ENCODE measurements around the gene GSTK1. TPM values are rescaled to one million over a fixed set of nuclear protein-coding genes. Genes with fewer than 3 reads are reported as not detected.
"Not testable (repeated sequence)": the region's sequence is repeated elsewhere in the genome, so short reads cannot be mapped to it uniquely, and the experiment has no call there.

GSTK1 gene
- polyA plus RNA-seq, 1 donor: 81.9 TPM

GRCh38 chr7:143279186-143280098 is 16.2 kb downstream of the GSTK1 start:
- DNase-seq: peak; percentile 67

GRCh38 chr7:143280160-143280559 is 16.9 kb downstream of the GSTK1 start:
- no peak for DNase-seq

GRCh38 chr7:143280566-143280965 is 17.3 kb downstream of the GSTK1 start:
- no peak for DNase-seq

- no peak for DNase-seq
Observed at GRCh38 chr7:143281529-143281928, 18.3 kb downstream of the GSTK1 start.

- DNase-seq: no peak
Observed at GRCh38 chr7:143282124-143282523, 18.9 kb downstream of the GSTK1 start.

GRCh38 chr7:143283381-143283780 is 20.1 kb downstream of the GSTK1 start:
- DNase-seq: no peak

GRCh38 chr7:143284591-143285469 is 21.6 kb downstream of the GSTK1 start, which contains the start of gene TMEM139:
Gene TMEM139, plus strand, starts transcription at chr7:143284958. Its CDS starts 1,000 bp downstream, at chr7:143285958.
- no peak for DNase-seq

GRCh38 chr7:143285470-143285778 is 22.2 kb downstream of the GSTK1 start:
- no peak for DNase-seq

GRCh38 chr7:143285806-143286521 is 22.7 kb downstream of the GSTK1 start:
- DNase-seq: no peak

GRCh38 chr7:143286522-143286890 is 23.3 kb downstream of the GSTK1 start:
- DNase-seq: no peak

GRCh38 chr7:143287339-143287934 is 24.2 kb downstream of the GSTK1 start:
- DNase-seq: no peak

GRCh38 chr7:143287935-143288826 is 24.9 kb downstream of the GSTK1 start, which contains the start of gene CASP2:
Gene CASP2, plus strand, starts transcription at chr7:143288351. Its CDS starts 105 bp downstream, at chr7:143288456.
- DNase-seq: peak; percentile 99

- no peak for DNase-seq
Observed at GRCh38 chr7:143288836-143289235, 25.6 kb downstream of the GSTK1 start.

- DNase-seq: no peak
Observed at GRCh38 chr7:143289421-143289820, 26.2 kb downstream of the GSTK1 start.

- not testable (repeated sequence) for DNase-seq
Observed at GRCh38 chr7:143289888-143290287, 26.6 kb downstream of the GSTK1 start.

- DNase-seq: no peak
Observed at GRCh38 chr7:143290293-143290692, 27.1 kb downstream of the GSTK1 start.

GRCh38 chr7:143292876-143293275 is 29.6 kb downstream of the GSTK1 start:
- DNase-seq: no peak

GRCh38 chr7:143295870-143296269 is 32.6 kb downstream of the GSTK1 start:
- DNase-seq: no peak

- no peak for DNase-seq
Observed at GRCh38 chr7:143296686-143297085, 33.4 kb downstream of the GSTK1 start.

GRCh38 chr7:143299346-143299745 is 36.1 kb downstream of the GSTK1 start:
- no peak for DNase-seq

- no peak for DNase-seq
Observed at GRCh38 chr7:143299840-143300239, 36.6 kb downstream of the GSTK1 start.

Data from hindlimb muscle (tissue), 1 donor.